SJSA1 (cell line): ENCODE results near the gene TRRAP. TPM values are rescaled to one million over a fixed set of nuclear protein-coding genes. Genes with fewer than 3 reads are reported as not detected.

Experiments
- DNase-seq, 2 experiments: peaks; one replicate each; pipeline ENCODE4 v3.0.0-alpha.2; 2015 to 2020; ENCODE audit warnings: low spot score in 2 of 2, low read depth in 1 of 2
- H3K27ac ChIP-seq: fragments of 250-450 bp; sonication (Bioruptor Pico); 2 replicates; pipeline ENCODE4 v1.5.1; 2020; ENCODE audit warnings: mild to moderate bottlenecking, moderate library complexity
- H3K27me3 ChIP-seq: fragments of 250-450 bp; sonication (Bioruptor Pico); replicated peaks from 2 replicates; pipeline ENCODE4 v1.5.1; 2020; ENCODE audit warnings: mild to moderate bottlenecking, moderate library complexity
- H3K36me3 ChIP-seq: fragments of 250-450 bp; sonication (Bioruptor Pico); 2 replicates; pipeline ENCODE4 v1.5.1; 2020; ENCODE audit warnings: mild to moderate bottlenecking
- H3K4me1 ChIP-seq: fragments of 250-450 bp; sonication (Bioruptor Pico); replicated peaks from 2 replicates; pipeline ENCODE4 v1.6.1; 2021; ENCODE audit warnings: mild to moderate bottlenecking
- H3K4me3 ChIP-seq: fragments of 250-450 bp; sonication (Bioruptor Pico); 2 replicates; pipeline ENCODE4 v1.5.1; 2020; ENCODE audit warnings: mild to moderate bottlenecking
- H3K9me3 ChIP-seq: fragments of 250-450 bp; sonication (Bioruptor Pico); replicated peaks from 2 replicates; pipeline ENCODE4 v1.5.1; 2020; ENCODE audit warnings: mild to moderate bottlenecking
- total RNA-seq: library from RNA; depleted of rRNA; stranded (reverse); fragments of >200 nt; shearing (Covaris generic); gene quantifications from 2 replicates; pipeline ENCODE4 v1.2.3, GENCODE V29; 2014; rRNA removed

The TRRAP gene
- total RNA-seq, 1 experiment from 2014 or later = 12.7 TPM

GRCh38 chr7:99061001-99061776, 182.9 kb downstream of the TRRAP start:
- Histone ChIP-seq H3K27me3 (no peaks in the 10 kb centered on the region; the same call in 1 of the 2 replicates), H3K27ac (no peak overlapping the region), H3K9me3 (no peaks in the 10 kb centered on the region), H3K4me1 (no peaks in the 10 kb centered on the region), H3K4me3 (no peak overlapping the region), H3K36me3 (peaks cover 11% of the 10 kb centered on the region)
- DNase-seq = no peak

Other genes with a start within 250 kb of the TRRAP start
- gene TMEM130, start 8.5 kb upstream of the TRRAP start, total RNA-seq = 0.72 and 1.1 TPM in 2 replicates